Hepatic stellate cell (primary cell): ENCODE data around the gene HDAC5.
"Not testable (repeated sequence)": the region's sequence is repeated elsewhere in the genome, so short reads cannot be mapped to it uniquely, and the experiment has no call there.

Source experiments
- DNase-seq: peaks from one replicate; pipeline ENCODE4 v3.0.0; 2011; ENCODE audit warnings: low spot score

The HDAC5 gene

DNA sequence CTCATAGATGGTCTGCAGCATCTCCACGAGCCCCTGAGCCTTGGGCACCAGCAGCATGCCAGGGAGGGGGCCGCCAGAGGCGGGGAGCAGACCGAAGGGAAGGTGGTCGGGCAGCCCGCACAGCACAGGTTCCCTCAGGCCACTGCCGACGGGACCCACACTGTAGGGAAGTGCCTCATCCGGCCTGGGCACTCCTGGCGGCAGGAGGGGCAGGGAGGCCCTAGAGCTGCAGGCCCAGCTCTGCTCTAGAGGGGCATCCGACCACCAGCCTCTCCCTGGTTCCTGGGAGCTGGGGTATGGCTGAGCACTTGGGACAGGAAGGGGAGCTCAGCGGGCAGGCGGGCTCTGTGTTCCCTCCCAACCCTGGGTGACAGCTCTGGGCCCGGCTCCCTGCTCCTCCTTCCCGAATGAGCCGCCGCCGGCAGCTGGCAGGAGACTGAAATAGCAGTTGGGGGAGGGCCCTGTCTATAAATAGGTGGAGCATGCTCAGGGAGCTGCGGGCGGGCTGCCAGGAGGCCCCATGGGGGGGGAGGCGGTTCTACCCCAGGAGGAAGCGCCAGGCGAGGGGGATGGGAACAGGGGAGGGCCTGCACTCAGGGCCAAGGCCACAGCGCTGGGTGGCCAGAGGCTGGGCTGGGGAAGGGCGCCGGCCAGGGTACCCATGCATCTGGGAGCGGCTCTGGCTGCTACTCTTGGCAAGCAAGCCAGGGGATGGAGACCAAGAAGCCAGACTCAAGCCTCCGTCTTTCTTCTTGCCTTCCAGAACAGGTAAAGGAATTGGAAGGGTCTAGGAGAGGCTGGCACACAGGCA is 12.4 kb downstream of the HDAC5 start:
- peak; percentile 95 for DNase-seq

GRCh38 chr17:44110011-44110686 is 13.3 kb downstream of the HDAC5 start:
- DNase-seq: no peak

DNA sequence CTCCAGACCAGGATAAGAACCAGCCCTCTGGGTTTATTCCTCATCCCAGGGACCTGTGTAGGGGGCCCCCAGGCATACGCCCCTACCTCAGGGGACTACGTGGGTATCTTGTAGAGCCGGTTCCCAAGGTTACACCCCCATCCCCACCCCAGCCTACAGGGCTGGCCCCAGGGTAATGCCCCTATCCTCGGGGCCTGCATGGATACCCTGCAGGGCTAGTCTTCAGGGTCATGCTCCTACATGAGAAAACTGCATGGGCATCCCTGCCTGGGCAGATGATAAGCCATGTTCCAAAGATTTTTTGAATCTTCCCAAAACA is 14.2 kb downstream of the HDAC5 start:
- no peak for DNase-seq

- peak; percentile 98 for DNase-seq
These were observed 14.8 kb downstream of the HDAC5 start for GRCh38 chr17:44108440-44109311.

- no peak for DNase-seq
These were observed 16.6 kb downstream of the HDAC5 start for GRCh38 chr17:44106801-44107200.

GRCh38 chr17:44105941-44106340 is 17.5 kb downstream of the HDAC5 start:
- no peak for DNase-seq

- no peak for DNase-seq
These were observed 18.0 kb downstream of the HDAC5 start for GRCh38 chr17:44105483-44105882.

GRCh38 chr17:44102849-44103622 is 20.4 kb downstream of the HDAC5 start:
- no peak for DNase-seq

- DNase-seq: not testable (repeated sequence)
These were observed 21.6 kb downstream of the HDAC5 start for GRCh38 chr17:44101858-44102257.

DNA sequence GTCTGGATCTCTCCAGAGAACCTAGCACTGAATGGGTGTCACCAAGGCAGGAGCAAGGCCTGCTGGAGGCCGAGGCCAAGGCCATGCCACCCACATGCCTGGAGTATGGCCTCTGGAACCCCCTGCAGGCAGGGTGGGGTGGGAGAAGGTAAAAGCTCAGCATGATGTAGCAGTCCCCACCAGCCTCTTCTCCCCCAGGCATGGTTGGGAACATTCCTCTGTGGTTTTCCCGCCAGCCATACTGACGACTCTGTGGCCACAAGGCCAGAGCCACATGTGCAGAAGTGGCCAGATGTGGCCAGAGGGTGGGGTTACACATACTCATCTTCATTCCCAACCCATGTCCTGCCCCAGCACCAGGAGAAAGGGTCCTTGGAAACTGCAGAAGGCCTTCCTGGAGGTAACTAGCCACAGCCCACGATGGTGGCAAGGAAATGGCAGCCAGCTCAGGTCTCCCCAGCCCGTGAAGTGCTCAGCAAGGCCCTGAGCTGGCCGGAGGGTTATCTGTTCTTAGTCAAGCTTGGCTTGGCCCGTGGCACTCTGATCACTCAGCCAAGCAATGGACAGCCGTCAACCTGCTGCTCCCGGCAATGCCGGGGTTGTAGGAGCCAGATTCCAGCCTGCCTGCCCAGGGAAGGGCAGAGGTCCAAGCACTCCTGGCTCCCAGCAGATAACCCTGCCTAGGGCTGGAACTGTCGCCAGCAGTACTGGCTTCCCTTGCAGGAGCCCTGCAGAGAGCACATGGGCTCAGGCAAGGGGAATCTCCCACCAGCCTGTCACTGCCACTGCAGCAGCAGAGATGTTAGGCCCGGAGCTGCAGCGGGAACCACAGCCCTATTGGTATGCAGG is 26.1 kb downstream of the HDAC5 start:
- DNase-seq: no peak

DNA sequence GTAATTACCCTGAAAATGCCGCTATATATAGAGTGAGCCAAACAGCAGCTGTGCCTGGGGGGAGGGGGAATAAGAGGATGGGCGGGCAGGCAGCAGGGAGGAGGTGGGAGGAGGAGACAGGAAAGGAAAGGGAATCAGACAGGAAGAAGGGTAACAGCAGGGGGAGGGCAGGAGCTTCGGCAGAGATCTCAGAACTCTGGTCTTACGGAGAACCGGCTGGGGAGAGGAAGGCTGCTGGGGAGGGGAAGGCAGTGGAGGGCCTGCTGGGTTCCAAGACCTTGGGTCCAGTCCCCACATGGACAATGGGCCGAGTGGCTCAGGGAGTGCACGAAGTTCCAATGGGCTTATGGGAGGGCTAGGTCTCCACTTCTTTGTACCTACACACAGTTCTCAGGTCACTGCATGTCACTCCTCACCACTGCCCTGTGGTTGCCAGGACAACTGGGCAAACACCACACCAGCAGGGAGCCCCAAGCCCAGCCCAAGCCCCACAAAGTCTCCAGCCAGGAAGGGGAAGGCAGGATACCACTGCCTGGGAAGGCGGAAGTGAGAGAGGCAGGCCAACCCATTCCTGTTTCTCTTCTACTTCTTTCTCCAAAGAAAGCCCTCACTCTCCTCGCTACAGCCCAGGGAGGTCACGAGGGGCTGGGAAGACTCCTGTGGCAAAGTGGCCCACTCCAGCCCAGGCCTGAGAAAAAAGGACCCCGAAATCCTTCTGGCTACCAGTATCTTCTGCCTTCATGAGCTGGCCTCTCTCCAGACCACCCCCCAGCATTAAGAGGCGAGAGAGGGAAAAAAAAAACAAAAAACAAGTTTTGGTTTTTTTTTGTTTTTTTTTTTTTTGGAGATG is 27.6 kb downstream of the HDAC5 start:
- DNase-seq: peak; percentile 88

- no peak for DNase-seq
These were observed 28.1 kb downstream of the HDAC5 start for GRCh38 chr17:44095388-44095646.

DNA sequence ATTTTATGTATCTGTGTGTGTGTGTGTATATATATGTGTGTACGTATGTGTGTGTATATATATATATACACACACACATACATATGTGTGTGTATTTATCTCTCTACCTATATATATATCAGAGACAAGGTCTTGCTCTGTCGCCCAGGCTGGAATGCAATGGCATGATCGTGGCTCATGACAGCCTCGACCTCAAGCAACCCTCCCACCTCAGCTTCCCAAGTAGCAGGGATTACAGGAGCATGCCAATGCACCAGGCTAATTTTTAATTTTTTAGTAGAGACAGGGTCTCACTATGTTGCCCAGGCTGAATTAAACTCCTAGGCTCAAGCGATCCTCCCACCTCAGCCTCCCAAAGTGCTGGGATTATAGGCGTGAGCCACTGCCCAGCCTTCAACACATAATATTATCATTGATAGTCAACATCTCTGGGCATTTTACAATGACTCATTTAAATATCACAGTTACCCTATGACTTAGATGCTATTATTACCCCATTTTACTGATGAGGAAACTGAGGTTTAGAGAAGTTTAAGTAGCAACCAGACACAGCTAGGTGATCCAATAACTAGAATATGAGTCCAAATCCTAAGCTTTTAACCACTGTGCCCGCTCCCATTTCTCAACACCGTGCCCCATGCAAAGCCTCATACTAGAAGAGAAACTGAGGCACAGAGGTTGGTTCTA is 28.6 kb downstream of the HDAC5 start:
- DNase-seq: no peak

DNA sequence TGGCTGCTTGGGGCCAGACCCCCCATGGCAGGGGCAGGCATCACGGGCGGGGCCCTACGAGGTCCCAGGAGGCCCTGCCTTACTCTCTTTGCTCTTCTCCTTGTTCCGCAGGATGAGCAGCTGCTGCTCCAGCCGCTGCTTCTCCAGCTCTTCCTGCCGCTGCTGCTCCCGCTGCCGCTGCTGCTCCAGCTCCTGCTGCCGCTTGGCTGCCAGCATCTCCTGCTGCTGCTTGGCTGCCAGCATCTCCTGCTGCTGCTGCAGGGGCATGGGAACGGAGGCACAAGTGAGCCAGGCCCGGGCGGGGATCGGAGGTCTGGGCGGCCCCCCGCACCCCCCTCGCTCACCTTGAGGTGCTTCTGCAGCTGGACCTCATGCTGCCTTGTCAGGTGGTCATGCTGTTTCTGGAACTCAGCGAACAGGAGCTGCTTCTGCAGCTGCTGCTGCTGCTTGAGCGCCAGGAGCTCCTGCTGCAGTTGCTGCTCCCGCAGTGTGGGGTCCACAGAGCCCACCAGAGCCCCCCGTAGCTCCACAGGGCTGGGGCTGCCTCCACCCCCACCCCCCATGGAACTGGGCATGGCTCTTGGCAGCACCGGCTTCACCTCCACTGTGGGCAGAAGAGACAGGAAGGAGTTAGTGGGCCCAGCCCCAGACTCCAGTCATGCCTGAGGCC is 30.1 kb downstream of the HDAC5 start:
- DNase-seq: no peak

DNA sequence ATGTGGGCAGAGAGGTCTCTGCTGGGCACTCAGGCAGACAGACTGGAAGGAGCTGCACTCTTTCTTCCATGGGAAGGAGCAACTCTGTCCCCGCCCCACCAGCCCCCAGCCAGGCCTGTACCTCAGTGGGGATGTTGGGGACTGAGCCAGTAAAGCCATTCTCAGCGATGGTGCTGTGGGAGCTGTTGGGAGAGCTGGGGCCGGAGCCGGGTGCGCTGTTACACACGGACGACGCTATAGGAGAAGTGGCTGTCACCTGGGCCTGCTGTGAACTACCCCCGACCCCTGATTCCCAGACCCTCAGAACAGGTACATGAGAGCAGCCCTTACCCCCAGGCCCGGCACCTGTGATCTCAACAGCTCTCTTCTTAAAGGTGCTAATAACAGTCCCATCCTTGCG is 31.4 kb downstream of the HDAC5 start:
- DNase-seq: no peak

DNA sequence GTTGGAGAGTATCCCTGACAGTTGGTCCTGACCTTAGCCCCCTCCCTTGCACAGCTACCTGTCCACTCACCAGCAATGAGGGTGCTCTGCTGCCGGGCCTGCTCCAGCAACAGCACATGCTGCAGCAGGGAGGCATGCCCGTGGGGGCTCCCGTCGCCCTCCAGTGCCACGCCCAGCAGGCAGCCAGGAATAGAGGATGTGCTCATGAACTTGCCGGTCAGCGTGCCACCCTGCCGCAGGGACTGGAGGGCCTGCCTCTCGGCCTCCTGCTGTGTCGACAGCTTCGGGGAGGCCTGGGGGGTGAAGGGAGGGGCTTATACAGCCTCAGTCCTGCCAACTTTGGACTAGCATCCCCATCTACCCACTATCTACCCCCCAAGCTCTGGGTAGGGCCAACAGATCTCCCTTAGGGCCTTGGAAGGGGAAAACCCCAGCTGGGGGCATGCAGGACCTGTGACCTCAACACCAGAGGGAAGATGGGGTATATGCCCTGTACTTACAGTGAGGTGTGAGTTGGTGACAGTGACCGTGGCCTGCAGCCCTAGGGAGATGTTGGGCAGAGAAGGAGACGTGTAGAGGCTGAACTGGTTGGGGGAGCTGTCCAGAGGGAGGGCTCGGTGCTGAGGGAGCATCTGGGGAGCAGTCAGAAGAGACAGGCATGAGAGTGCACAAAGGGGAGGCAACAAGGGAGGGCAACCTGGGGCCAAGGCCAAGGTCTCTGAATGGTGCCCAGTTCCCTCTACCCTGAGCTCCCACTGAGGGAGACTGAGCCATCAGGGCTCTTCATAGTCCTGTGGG is 32.0 kb downstream of the HDAC5 start:
- DNase-seq: no peak

DNA sequence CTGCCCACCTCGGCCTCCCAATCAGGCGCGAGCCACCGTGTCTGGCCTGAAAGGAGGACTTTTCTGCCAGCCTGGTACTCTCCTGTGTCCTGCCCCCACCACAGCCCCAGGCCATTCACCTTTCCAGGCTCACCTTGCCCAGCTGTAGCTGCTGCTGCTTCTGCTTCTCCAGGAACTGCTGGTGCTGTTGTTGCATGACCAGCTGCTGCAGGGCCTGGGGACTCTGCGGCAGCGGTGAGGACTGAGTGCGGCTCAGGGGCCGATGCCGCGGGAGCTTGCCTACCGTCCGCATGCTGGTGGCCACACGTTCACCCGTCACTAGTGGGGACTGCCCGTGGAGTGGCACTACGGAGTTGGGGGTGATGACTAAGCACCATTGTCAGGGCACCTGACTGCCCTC is 35.2 kb downstream of the HDAC5 start:
- no peak for DNase-seq

DNA sequence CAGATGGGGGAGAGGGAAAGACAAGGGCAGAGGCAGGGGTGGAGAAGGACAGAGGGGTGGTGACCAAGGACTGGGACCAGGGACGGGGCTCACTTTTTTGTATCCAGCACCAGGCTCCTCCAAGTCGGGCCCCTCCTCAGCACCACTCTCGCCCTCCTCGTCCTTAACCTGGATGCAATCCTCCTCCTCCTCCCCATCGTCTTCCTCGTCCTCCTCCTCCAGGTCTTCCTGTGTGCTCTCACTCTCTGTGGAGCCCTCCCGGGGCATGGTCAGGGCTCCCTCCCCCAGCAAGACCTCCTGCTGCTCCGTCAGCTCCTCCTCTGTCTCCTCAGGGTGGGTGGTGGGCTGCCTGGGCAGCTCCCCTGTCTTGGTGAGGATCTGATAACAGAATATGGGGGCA is 36.1 kb downstream of the HDAC5 start:
- DNase-seq: no peak
